Measurements from ENCODE around the gene PCDHA13. TPM values are rescaled to one million over a fixed set of nuclear protein-coding genes. Genes with fewer than 3 reads are reported as not detected.
"Not testable (repeated sequence)": the region's sequence is repeated elsewhere in the genome, so short reads cannot be mapped to it uniquely, and the experiment has no call there.

The PCDHA13 gene
- polyA plus RNA-seq, 2 donors: not detected

- H3K27me3 ChIP-seq (ENCODE audit: control insufficient read depth in 1 of 2, insufficient read depth in 2 of 2, low read length in 2 of 2); H3K4me1 ChIP-seq (ENCODE audit: control insufficient read depth in 2 of 2, insufficient read depth in 2 of 2, low read length in 1 of 2); H3K27ac ChIP-seq (ENCODE audit: low read depth in 2 of 2, low read length in 1 of 2); H3K36me3 ChIP-seq (ENCODE audit: control insufficient read depth in 2 of 2, insufficient read depth in 2 of 2, low read length in 1 of 2); H3K4me3 ChIP-seq (ENCODE audit: low read depth in 1 of 2, low read length in 2 of 2): not testable (repeated sequence)
- H3K9me3 ChIP-seq (ENCODE audit: control insufficient read depth in 2 of 2, insufficient read depth in 1 of 2, low read depth in 1 of 2, low read length in 1 of 2): peaks cover 0 to 19% of the 10 kb centered on the region in 2 donors
- 50 to 57% methylated on average over 8 to 101 of the region's 101 CpGs for WGBS, 2 donors
These were observed 31.9 kb upstream of the PCDHA13 start for GRCh38 chr5:140849831-140850634.

GRCh38 chr5:140855772-140856674 lies 25.9 kb upstream of the PCDHA13 start, which contains the start of gene PCDHA10:
TSS of gene PCDHA10 (plus strand) at chr5:140855897. CDS start at chr5:140856049, 152 bp downstream.
- Histone ChIP-seq H3K9me3 (ENCODE audit: control insufficient read depth in 2 of 2, insufficient read depth in 1 of 2, low read depth in 1 of 2, low read length in 1 of 2) (peaks cover 0 to 18% of the 10 kb centered on the region in 2 donors), H3K4me1 (ENCODE audit: control insufficient read depth in 2 of 2, insufficient read depth in 2 of 2, low read length in 1 of 2) (no peaks in the 10 kb centered on the region), H3K27me3 (ENCODE audit: control insufficient read depth in 1 of 2, insufficient read depth in 2 of 2, low read length in 2 of 2) (no peaks in the 10 kb centered on the region), H3K36me3 (ENCODE audit: control insufficient read depth in 2 of 2, insufficient read depth in 2 of 2, low read length in 1 of 2) (no peaks in the 10 kb centered on the region), H3K4me3 (ENCODE audit: low read depth in 1 of 2, low read length in 2 of 2) (no peak within 1 kb of the TSS), H3K27ac (ENCODE audit: low read depth in 2 of 2, low read length in 1 of 2) (no peak within 1 kb of the TSS)
- 28 to 35% methylated on average over 8 to 44 of the region's 44 CpGs for WGBS, 2 donors

GRCh38 chr5:140857177-140857986 lies 24.5 kb upstream of the PCDHA13 start:
- Histone ChIP-seq H3K9me3 (ENCODE audit: control insufficient read depth in 2 of 2, insufficient read depth in 1 of 2, low read depth in 1 of 2, low read length in 1 of 2) (peaks cover 2 to 27% of the 10 kb centered on the region in 2 donors), H3K27ac (ENCODE audit: low read depth in 2 of 2, low read length in 1 of 2) (no peak overlapping the region), H3K4me3 (ENCODE audit: low read depth in 1 of 2, low read length in 2 of 2) (no peak overlapping the region), H3K27me3 (ENCODE audit: control insufficient read depth in 1 of 2, insufficient read depth in 2 of 2, low read length in 2 of 2) (no peaks in the 10 kb centered on the region), H3K4me1 (ENCODE audit: control insufficient read depth in 2 of 2, insufficient read depth in 2 of 2, low read length in 1 of 2) (no peaks in the 10 kb centered on the region), H3K36me3 (ENCODE audit: control insufficient read depth in 2 of 2, insufficient read depth in 2 of 2, low read length in 1 of 2) (no peaks in the 10 kb centered on the region)
- 61 to 68% methylated on average over 13 to 94 of the region's 94 CpGs for WGBS, 2 donors

GRCh38 chr5:140857987-140858240 lies 24.0 kb upstream of the PCDHA13 start:
- Histone ChIP-seq H3K27me3 (ENCODE audit: control insufficient read depth in 1 of 2, insufficient read depth in 2 of 2, low read length in 2 of 2) (no peaks in the 10 kb centered on the region), H3K9me3 (ENCODE audit: control insufficient read depth in 2 of 2, insufficient read depth in 1 of 2, low read depth in 1 of 2, low read length in 1 of 2) (peaks cover 7 to 32% of the 10 kb centered on the region in 2 donors), H3K4me1 (ENCODE audit: control insufficient read depth in 2 of 2, insufficient read depth in 2 of 2, low read length in 1 of 2) (no peaks in the 10 kb centered on the region), H3K27ac (ENCODE audit: low read depth in 2 of 2, low read length in 1 of 2) (no peak overlapping the region), H3K36me3 (ENCODE audit: control insufficient read depth in 2 of 2, insufficient read depth in 2 of 2, low read length in 1 of 2) (no peaks in the 10 kb centered on the region), H3K4me3 (ENCODE audit: low read depth in 1 of 2, low read length in 2 of 2) (no peak overlapping the region)
- WGBS, 2 donors: 63% methylated on average over 22 of the region's 22 CpGs; no CpG with 5 or more reads in 1 of the 2 donors

- 48 to 50% methylated on average over 76 of the region's 76 CpGs for WGBS, 2 donors
- Histone ChIP-seq H3K4me3 (ENCODE audit: low read depth in 1 of 2, low read length in 2 of 2) (no peak overlapping the region), H3K4me1 (ENCODE audit: control insufficient read depth in 2 of 2, insufficient read depth in 2 of 2, low read length in 1 of 2) (no peaks in the 10 kb centered on the region), H3K36me3 (ENCODE audit: control insufficient read depth in 2 of 2, insufficient read depth in 2 of 2, low read length in 1 of 2) (no peaks in the 10 kb centered on the region), H3K9me3 (ENCODE audit: control insufficient read depth in 2 of 2, insufficient read depth in 1 of 2, low read depth in 1 of 2, low read length in 1 of 2) (peaks cover 7 to 22% of the 10 kb centered on the region in 2 donors), H3K27me3 (ENCODE audit: control insufficient read depth in 1 of 2, insufficient read depth in 2 of 2, low read length in 2 of 2) (no peaks in the 10 kb centered on the region), H3K27ac (ENCODE audit: low read depth in 2 of 2, low read length in 1 of 2) (no peak overlapping the region)
These were observed 19.3 kb upstream of the PCDHA13 start for GRCh38 chr5:140862441-140863295.

- 18 to 21% methylated on average over 41 of the region's 41 CpGs for WGBS, 2 donors
- Histone ChIP-seq H3K9me3 (ENCODE audit: control insufficient read depth in 2 of 2, insufficient read depth in 1 of 2, low read depth in 1 of 2, low read length in 1 of 2) (peaks cover 14 to 19% of the 10 kb centered on the region in 2 donors), H3K4me3 (ENCODE audit: low read depth in 1 of 2, low read length in 2 of 2) (no peak within 1 kb of the TSS), H3K27ac (ENCODE audit: low read depth in 2 of 2, low read length in 1 of 2) (no peak within 1 kb of the TSS), H3K4me1 (ENCODE audit: control insufficient read depth in 2 of 2, insufficient read depth in 2 of 2, low read length in 1 of 2) (no peaks in the 10 kb centered on the region), H3K27me3 (ENCODE audit: control insufficient read depth in 1 of 2, insufficient read depth in 2 of 2, low read length in 2 of 2) (no peaks in the 10 kb centered on the region), H3K36me3 (ENCODE audit: control insufficient read depth in 2 of 2, insufficient read depth in 2 of 2, low read length in 1 of 2) (no peaks in the 10 kb centered on the region)
These were observed 13.0 kb upstream of the PCDHA13 start, which contains the start of gene PCDHA11 for GRCh38 chr5:140868721-140869554. TSS of gene PCDHA11 (plus strand) at chr5:140868957. CDS start at chr5:140869104, 147 bp downstream.

- H3K27ac ChIP-seq (ENCODE audit: low read depth in 2 of 2, low read length in 1 of 2): no peak overlapping the region
- H3K27me3 ChIP-seq (ENCODE audit: control insufficient read depth in 1 of 2, insufficient read depth in 2 of 2, low read length in 2 of 2): no peaks in the 10 kb centered on the region
- 47 to 54% methylated on average over 5 of the region's 5 CpGs for WGBS, 2 donors
- H3K36me3 ChIP-seq (ENCODE audit: control insufficient read depth in 2 of 2, insufficient read depth in 2 of 2, low read length in 1 of 2): no peaks in the 10 kb centered on the region
- H3K4me1 ChIP-seq (ENCODE audit: control insufficient read depth in 2 of 2, insufficient read depth in 2 of 2, low read length in 1 of 2): no peaks in the 10 kb centered on the region
- H3K9me3 ChIP-seq (ENCODE audit: control insufficient read depth in 2 of 2, insufficient read depth in 1 of 2, low read depth in 1 of 2, low read length in 1 of 2): peaks cover 14 to 19% of the 10 kb centered on the region in 2 donors
- H3K4me3 ChIP-seq (ENCODE audit: low read depth in 1 of 2, low read length in 2 of 2): no peak overlapping the region
These were observed 12.4 kb upstream of the PCDHA13 start for GRCh38 chr5:140869555-140869886.

All from esophagus (tissue), 2 donors.